CD14-positive monocyte (primary cell): Measurements from ENCODE around the gene FXYD1. TPM values are rescaled to one million over a fixed set of nuclear protein-coding genes. Genes with fewer than 3 reads are reported as not detected.

Experiments
- DNase-seq, 3 donors: peaks; one replicate each; pipeline ENCODE4 v3.0.0-alpha.2; 2011 to 2022
- H2AFZ ChIP-seq: 2 replicates; pipeline ENCODE4 v1.6.0; 2012; ENCODE audit warnings: mild to moderate bottlenecking, low read depth, low read length, inconsistent platforms; ENCODE audit not compliant: insufficient read depth, poor library complexity, severe bottlenecking
- H3K27ac ChIP-seq, 2 donors: 1 replicate in 1 of 2; 2 replicates in 1 of 2; pipeline ENCODE4 v1.5.1; 2012 to 2013; ENCODE audit warnings: low read length in 2 of 2, control low read depth in 1 of 2, inconsistent platforms in 1 of 2, low read depth in 1 of 2, mild to moderate bottlenecking in 1 of 2
- H3K27me3 ChIP-seq, 2 donors: one replicate each; pipeline versions ENCODE4 v1.6.0 to v1.6.1; 2011 to 2013; ENCODE audit warnings: low read length in 2 of 2; ENCODE audit not compliant: control insufficient read depth in 2 of 2, insufficient read depth in 2 of 2
- H3K36me3 ChIP-seq, 2 donors: replicated peaks in 1 of 2; 1 replicate in 1 of 2; 2 replicates in 1 of 2; pipeline versions ENCODE4 v1.5.1 to v1.6.1; 2012 to 2013; ENCODE audit warnings: low read length in 2 of 2, control low read depth in 1 of 2, inconsistent platforms in 1 of 2, mild to moderate bottlenecking in 1 of 2; ENCODE audit not compliant: insufficient read depth in 2 of 2, control insufficient read depth in 1 of 2
- H3K4me1 ChIP-seq, 2 donors: 1 replicate in 1 of 2; 2 replicates in 1 of 2; pipeline versions ENCODE4 v1.5.1 to v1.6.1; 2012 to 2013; ENCODE audit warnings: low read length in 2 of 2, control low read depth in 1 of 2, inconsistent platforms in 1 of 2, mild to moderate bottlenecking in 1 of 2, moderate library complexity in 1 of 2; ENCODE audit not compliant: insufficient read depth in 2 of 2, control insufficient read depth in 1 of 2
- H3K4me2 ChIP-seq: replicated peaks from 2 replicates; pipeline ENCODE3; 2012; ENCODE audit warnings: low read length, moderate library complexity, mild to moderate bottlenecking; ENCODE audit not compliant: poor library complexity, severe bottlenecking; ENCODE audit errors: extremely low read depth
- H3K4me3 ChIP-seq, 3 experiments: fragments of 200-600 bp in 1 of 3; sonication (generic) in 1 of 3; replicated peaks in 1 of 3; 1 replicate in 2 of 3; 2 replicates in 1 of 3; pipeline ENCODE4 v1.5.1; 2011 to 2013; ENCODE audit warnings: low read length in 3 of 3, mild to moderate bottlenecking in 3 of 3, control low read depth in 2 of 3, low read depth in 2 of 3, inconsistent platforms in 1 of 3, moderate library complexity in 1 of 3
- H3K79me2 ChIP-seq: 2 replicates; pipeline ENCODE4 v1.6.0; 2012; ENCODE audit warnings: mild to moderate bottlenecking, control low read depth, inconsistent platforms, low read length, moderate library complexity; ENCODE audit not compliant: insufficient read depth
- H3K9ac ChIP-seq: 2 replicates; pipeline ENCODE4 v1.6.0; 2017; ENCODE audit warnings: low read length, mild to moderate bottlenecking; ENCODE audit not compliant: insufficient read depth, poor library complexity, severe bottlenecking
- H3K9me3 ChIP-seq, 2 donors: replicated peaks in 1 of 2; 1 replicate in 1 of 2; 2 replicates in 1 of 2; pipeline versions ENCODE4 v1.5.1 to v1.6.1; 2012 to 2013; ENCODE audit warnings: low read length in 2 of 2, control low read depth in 1 of 2; ENCODE audit not compliant: control insufficient read depth in 1 of 2, insufficient read depth in 1 of 2
- H4K20me1 ChIP-seq: 2 replicates; pipeline ENCODE4 v1.6.0; 2012; ENCODE audit warnings: mild to moderate bottlenecking, low read length, control low read depth, moderate library complexity; ENCODE audit not compliant: insufficient read depth
- H3K27ac Mint-ChIP-seq, 7 donors: one replicate each; pipeline ENCODE4 v1.8.0; 2020; ENCODE audit warnings: mild to moderate bottlenecking in 7 of 7, mixed read lengths in 7 of 7, moderate library complexity in 6 of 7, inconsistent platforms in 2 of 7
- H3K27me3 Mint-ChIP-seq, 3 donors: one replicate each; pipeline ENCODE4 v1.8.0; 2021 to 2022; ENCODE audit warnings: low read depth in 3 of 3, mild to moderate bottlenecking in 3 of 3, mixed read lengths in 3 of 3, moderate library complexity in 3 of 3, inconsistent platforms in 1 of 3
- H3K36me3 Mint-ChIP-seq, 2 donors: one replicate each; pipeline ENCODE4 v1.8.0; 2020; ENCODE audit warnings: mixed read lengths in 2 of 2, inconsistent platforms in 1 of 2, mild to moderate bottlenecking in 1 of 2
- H3K4me1 Mint-ChIP-seq: one replicate; pipeline ENCODE4 v1.8.0; 2020; ENCODE audit warnings: mild to moderate bottlenecking, mixed read lengths
- H3K4me3 Mint-ChIP-seq, 2 donors: one replicate each; pipeline ENCODE4 v1.8.0; 2020; ENCODE audit warnings: mild to moderate bottlenecking in 2 of 2, mixed read lengths in 2 of 2, moderate library complexity in 1 of 2
- H3K9me3 Mint-ChIP-seq, 7 donors: one replicate each; pipeline ENCODE4 v1.8.0; 2020 to 2022; ENCODE audit warnings: mixed read lengths in 7 of 7, mild to moderate bottlenecking in 6 of 7, moderate library complexity in 6 of 7, inconsistent platforms in 2 of 7
- WGBS: methylation state at CpG from one replicate; pipeline ENCODE4 v1.1.5; 2013; ENCODE audit warnings: missing lambda C conversion rate; ENCODE audit not compliant: insufficient coverage; 5-methylcytosine and 5-hydroxymethylcytosine counted together
- intact Hi-C, 2 donors: fragments of 100-400 bp; cut with micrococcal nuclease; formaldehyde crosslinking; loops; one replicate each; pipeline versions ENCODE4 v1.15.0 to v1.15.1; 2023
- polyA plus RNA-seq, 3 donors: library from polyadenylated mRNA; depleted of rRNA in 1 of 3; unstranded in 2 of 3; stranded (reverse) in 1 of 3; fragments of 300-500 nt in 2 of 3; fragments of >200 nt in 1 of 3; fragmentation: Illumina TruSeq in 2 of 3; gene quantifications; 1 replicate in 2 of 3; 2 replicates in 1 of 3; pipeline ENCODE4 v1.2.3, GENCODE V29; 2012 to 2021
- TF ChIP-seq, protein P1 (sequence below): fragments of 200-600 bp; IDR thresholded peaks from one replicate; pipeline ENCODE4 v1.8.0; 2022; ENCODE audit warnings: antibody characterized with exemption, mild to moderate bottlenecking

Gene FXYD1
- polyA plus RNA-seq, 3 donors = 0.25 to 0.74 TPM; not detected in 1

DNA sequence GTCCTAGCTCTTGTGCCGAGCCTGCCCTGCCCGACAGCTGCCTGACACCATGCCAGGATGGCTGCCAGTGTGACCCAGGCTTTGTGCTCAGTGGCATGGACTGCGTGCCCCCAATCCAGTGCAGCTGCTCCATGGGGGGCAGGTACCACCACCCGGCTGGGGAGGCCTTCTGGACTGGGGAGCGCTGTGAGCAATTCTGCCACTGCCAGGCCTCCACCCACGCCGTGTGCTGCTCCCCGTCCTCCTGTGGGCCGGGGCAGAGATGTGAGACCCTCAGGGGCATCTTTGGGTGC is 32.4 kb upstream of the FXYD1 start:
- Mint-ChIP-seq H3K27me3 (peaks cover 4 to 11% (median 5%) of the 10 kb centered on the region in 3 donors), H3K4me3 (no peak overlapping the region), H3K36me3 (no peaks in the 10 kb centered on the region), H3K27ac (peak overlapping the region in 1 of 7 donors; percentile 72), H3K4me1 (no peaks in the 10 kb centered on the region), H3K9me3 (peaks cover 0 to 9% (median 2%) of the 10 kb centered on the region in 7 donors)
- Histone ChIP-seq H3K79me2 (no peaks in the 10 kb centered on the region), H4K20me1 (no peaks in the 10 kb centered on the region), H3K4me3 (no peak overlapping the region), H3K36me3 (no peaks in the 10 kb centered on the region), H3K9ac (no peak overlapping the region), H3K27me3 (no peaks in the 10 kb centered on the region), H2AFZ (no peak overlapping the region), H3K4me2 (no peak overlapping the region), H3K27ac (no peak overlapping the region), H3K9me3 (peaks cover 12 to 17% of the 10 kb centered on the region in 2 donors), H3K4me1 (no peaks in the 10 kb centered on the region)
- TF ChIP-seq, protein P1, sequence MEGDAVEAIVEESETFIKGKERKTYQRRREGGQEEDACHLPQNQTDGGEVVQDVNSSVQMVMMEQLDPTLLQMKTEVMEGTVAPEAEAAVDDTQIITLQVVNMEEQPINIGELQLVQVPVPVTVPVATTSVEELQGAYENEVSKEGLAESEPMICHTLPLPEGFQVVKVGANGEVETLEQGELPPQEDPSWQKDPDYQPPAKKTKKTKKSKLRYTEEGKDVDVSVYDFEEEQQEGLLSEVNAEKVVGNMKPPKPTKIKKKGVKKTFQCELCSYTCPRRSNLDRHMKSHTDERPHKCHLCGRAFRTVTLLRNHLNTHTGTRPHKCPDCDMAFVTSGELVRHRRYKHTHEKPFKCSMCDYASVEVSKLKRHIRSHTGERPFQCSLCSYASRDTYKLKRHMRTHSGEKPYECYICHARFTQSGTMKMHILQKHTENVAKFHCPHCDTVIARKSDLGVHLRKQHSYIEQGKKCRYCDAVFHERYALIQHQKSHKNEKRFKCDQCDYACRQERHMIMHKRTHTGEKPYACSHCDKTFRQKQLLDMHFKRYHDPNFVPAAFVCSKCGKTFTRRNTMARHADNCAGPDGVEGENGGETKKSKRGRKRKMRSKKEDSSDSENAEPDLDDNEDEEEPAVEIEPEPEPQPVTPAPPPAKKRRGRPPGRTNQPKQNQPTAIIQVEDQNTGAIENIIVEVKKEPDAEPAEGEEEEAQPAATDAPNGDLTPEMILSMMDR = no peak
- intact Hi-C loops = no loop called here
- WGBS = 96% methylated on average over 9 of the region's 9 CpGs
- no peak for DNase-seq

DNA sequence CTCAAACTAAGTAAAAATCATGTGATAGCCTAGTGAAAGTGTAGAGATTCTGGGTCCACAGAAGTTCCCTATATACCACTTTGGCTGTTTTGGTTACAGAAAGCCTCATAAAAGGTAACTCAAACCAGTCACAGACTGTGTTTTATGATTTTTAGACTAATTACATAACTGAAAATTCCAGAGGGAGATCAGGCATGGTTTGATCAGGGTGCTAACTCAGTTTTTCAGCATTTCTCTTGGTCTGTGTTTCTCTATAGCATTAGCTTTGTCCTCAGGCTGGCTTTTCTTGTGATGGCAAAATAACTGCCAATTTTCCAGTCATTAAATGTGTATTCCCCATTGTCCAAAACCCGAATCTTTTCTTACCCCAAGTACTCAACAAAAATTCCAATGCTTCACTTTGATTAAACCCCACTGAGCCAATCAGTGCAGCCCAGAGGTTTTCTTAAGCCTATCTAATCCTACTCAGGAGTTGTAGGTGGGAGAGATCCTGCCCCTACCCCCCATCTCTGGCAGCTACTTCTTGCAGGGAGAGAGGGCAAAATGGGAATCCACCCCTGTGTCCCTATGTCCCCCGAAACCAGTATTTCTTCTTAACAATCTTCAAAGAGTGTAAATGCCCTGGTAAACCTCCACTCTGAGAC is 31.6 kb upstream of the FXYD1 start:
- no CpG with 5 or more reads among the region's 2 CpGs for WGBS
- no peaks in the 10 kb centered on the region for H3K27me3 ChIP-seq
- no peak overlapping the region for H3K4me3 ChIP-seq
- TF ChIP-seq, protein P1 = no peak
- Mint-ChIP-seq H3K9me3 (peaks cover 0 to 9% (median 2%) of the 10 kb centered on the region in 7 donors), H3K4me3 (no peak overlapping the region), H3K27me3 (peaks cover 4 to 11% (median 5%) of the 10 kb centered on the region in 3 donors), H3K27ac (no peak overlapping the region), H3K36me3 (no peaks in the 10 kb centered on the region), H3K4me1 (no peaks in the 10 kb centered on the region)
- no peaks in the 10 kb centered on the region for H3K79me2 ChIP-seq
- H2AFZ ChIP-seq = no peak overlapping the region
- no peaks in the 10 kb centered on the region for H4K20me1 ChIP-seq
- H3K9me3 ChIP-seq = peaks cover 12 to 17% of the 10 kb centered on the region in 2 donors
- intact Hi-C loops = no loop called here
- no peak overlapping the region for H3K9ac ChIP-seq
- H3K36me3 ChIP-seq = no peaks in the 10 kb centered on the region
- no peaks in the 10 kb centered on the region for H3K4me1 ChIP-seq
- DNase-seq = no peak
- no peak overlapping the region for H3K27ac ChIP-seq
- no peak overlapping the region for H3K4me2 ChIP-seq
